SU-DHL-6 (cell line): ENCODE results near the gene FBXW8.

ENCODE experiments used
- H2AFZ ChIP-seq: fragments of 200-600 bp; sonication (generic); 2 replicates; pipeline ENCODE4 v1.6.1; 2014; ENCODE audit warnings: low read depth, mild to moderate bottlenecking, moderate library complexity, mixed read lengths, antibody characterized with exemption, low read length; ENCODE audit not compliant: severe bottlenecking
- H3F3A ChIP-seq: fragments of 200-600 bp; shearing (Covaris generic); 2 replicates; pipeline ENCODE4 v1.6.0; 2016; ENCODE audit warnings: antibody characterized with exemption, mild to moderate bottlenecking; ENCODE audit not compliant: insufficient read depth
- H3K27ac ChIP-seq: fragments of 200-600 bp; sonication (generic); 2 replicates; pipeline ENCODE4 v1.5.1; 2016; ENCODE audit warnings: low read depth, mild to moderate bottlenecking, low read length, moderate library complexity, mixed read lengths
- H3K27me3 ChIP-seq: fragments of 200-600 bp; sonication (generic), shearing (Covaris generic); 2 replicates; pipeline ENCODE4 v1.6.0; 2014; ENCODE audit warnings: mild to moderate bottlenecking, low read length
- H3K36me3 ChIP-seq: fragments of 200-600 bp; sonication (generic); 2 replicates; pipeline ENCODE4 v1.6.1; 2014; ENCODE audit warnings: mild to moderate bottlenecking, low read length, mixed read lengths
- H3K4me2 ChIP-seq: fragments of 300-600, 200-600 bp; shearing (Covaris generic), sonication (generic); 2 replicates; pipeline ENCODE4 v1.6.0; 2014; ENCODE audit warnings: low read length, low read depth, mild to moderate bottlenecking; ENCODE audit not compliant: poor library complexity, severe bottlenecking
- H3K4me3 ChIP-seq: fragments of 200-600 bp; sonication (generic); 2 replicates; pipeline ENCODE4 v1.5.1; 2014; ENCODE audit warnings: antibody characterized with exemption, low read length, mild to moderate bottlenecking, mixed read lengths; ENCODE audit not compliant: insufficient read depth, poor library complexity, severe bottlenecking
- H3K79me2 ChIP-seq: fragments of 200-600 bp; sonication (generic); 2 replicates; pipeline ENCODE4 v1.6.1; 2014; ENCODE audit warnings: mild to moderate bottlenecking, low read length, moderate library complexity; ENCODE audit not compliant: insufficient read depth
- H3K9ac ChIP-seq: fragments of 200-600 bp; sonication (generic); 2 replicates; pipeline ENCODE4 v1.7.0; 2014; ENCODE audit warnings: mild to moderate bottlenecking, low read length
- H3K9me2 ChIP-seq: fragments of 200-600 bp; sonication (generic); replicated peaks from 2 replicates; pipeline ENCODE4 v1.6.1; 2014; ENCODE audit warnings: low read length; ENCODE audit not compliant: insufficient read depth
- H3K9me3 ChIP-seq: fragments of 200-600 bp; sonication (generic); 2 replicates; pipeline ENCODE4 v1.6.1; 2014; ENCODE audit warnings: low read length, mixed read lengths; ENCODE audit not compliant: insufficient read depth
- H4K20me1 ChIP-seq: fragments of 200-600 bp; sonication (generic); 2 replicates; pipeline ENCODE4 v1.6.1; 2014; ENCODE audit warnings: low read depth, mild to moderate bottlenecking, antibody characterized with exemption, low read length, moderate library complexity, mixed read lengths
- EZH2phosphoT487 ChIP-seq: fragments of 200-600 bp; sonication (generic), shearing (Covaris generic); conservative IDR thresholded peaks from 2 replicates; pipeline ENCODE4 v1.6.1; 2018; ENCODE audit warnings: mild to moderate bottlenecking, antibody characterized with exemption, low read length, moderate library complexity, mixed read lengths
- TF ChIP-seq, protein P1 (sequence below): fragments of 200-600 bp; sonication (generic); IDR thresholded peaks from one replicate; pipeline ENCODE4 v1.5.1; 2017; ENCODE audit warnings: antibody characterized with exemption, mild to moderate bottlenecking, low read length, moderate library complexity; ENCODE audit not compliant: insufficient read depth, poor library complexity, severe bottlenecking

FBXW8 gene

DNA sequence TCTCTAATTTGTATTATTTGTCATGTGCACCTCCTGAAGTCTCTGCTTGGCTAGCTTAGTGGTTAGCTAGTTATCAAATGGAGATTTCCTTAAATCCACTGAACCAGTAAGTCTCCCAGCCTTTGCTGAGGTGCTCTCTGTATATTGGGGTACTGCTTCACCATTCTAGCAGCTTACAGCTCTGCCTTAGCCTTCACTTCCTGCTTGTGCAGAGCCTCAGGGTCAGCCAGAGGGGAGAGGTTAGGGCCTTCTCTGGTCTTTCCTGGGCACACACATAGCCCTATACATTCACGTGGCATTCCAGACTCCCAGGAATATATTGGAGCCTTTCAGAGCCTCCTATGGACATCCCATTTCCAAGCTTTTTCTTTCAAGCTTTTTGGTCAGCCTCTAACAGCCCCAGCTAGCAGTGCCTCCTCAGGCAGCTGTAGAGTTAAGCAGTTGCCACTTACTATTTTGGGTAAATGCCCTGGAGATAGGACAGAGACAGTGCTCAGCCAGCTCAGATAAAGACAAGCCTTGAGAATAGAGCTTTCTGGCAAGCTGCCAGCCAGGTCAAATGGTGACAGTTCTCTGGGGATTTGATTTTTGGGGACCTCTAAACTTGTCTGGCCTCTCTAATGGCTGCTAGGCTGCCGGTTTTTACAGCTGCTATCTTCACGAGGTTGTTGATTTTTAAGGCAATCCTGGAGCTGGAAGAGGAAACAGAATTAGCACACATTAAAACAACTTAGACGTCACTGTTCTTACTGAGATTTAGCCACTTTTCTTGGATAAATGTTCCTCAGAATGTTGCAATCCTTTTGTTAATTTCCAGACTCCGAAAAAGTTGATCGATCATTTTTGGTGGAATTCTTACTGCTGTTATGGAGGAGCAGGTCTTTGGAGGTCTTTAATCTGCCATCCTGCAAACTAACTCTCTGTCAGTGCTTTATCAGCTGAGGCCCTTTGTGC lies 32.9 kb downstream of the FBXW8 start:
- H3K27ac ChIP-seq, result no peak overlapping the region
- H3K4me3 ChIP-seq, result no peak overlapping the region
- peaks cover 6% of the 10 kb centered on the region; the same call in 1 of the 2 replicates for H3K9me3 ChIP-seq
- TF ChIP-seq EZH2phosphoT487, result no peak
- TF ChIP-seq, protein P1, sequence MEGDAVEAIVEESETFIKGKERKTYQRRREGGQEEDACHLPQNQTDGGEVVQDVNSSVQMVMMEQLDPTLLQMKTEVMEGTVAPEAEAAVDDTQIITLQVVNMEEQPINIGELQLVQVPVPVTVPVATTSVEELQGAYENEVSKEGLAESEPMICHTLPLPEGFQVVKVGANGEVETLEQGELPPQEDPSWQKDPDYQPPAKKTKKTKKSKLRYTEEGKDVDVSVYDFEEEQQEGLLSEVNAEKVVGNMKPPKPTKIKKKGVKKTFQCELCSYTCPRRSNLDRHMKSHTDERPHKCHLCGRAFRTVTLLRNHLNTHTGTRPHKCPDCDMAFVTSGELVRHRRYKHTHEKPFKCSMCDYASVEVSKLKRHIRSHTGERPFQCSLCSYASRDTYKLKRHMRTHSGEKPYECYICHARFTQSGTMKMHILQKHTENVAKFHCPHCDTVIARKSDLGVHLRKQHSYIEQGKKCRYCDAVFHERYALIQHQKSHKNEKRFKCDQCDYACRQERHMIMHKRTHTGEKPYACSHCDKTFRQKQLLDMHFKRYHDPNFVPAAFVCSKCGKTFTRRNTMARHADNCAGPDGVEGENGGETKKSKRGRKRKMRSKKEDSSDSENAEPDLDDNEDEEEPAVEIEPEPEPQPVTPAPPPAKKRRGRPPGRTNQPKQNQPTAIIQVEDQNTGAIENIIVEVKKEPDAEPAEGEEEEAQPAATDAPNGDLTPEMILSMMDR, result no peak
- no peaks in the 10 kb centered on the region for H3K27me3 ChIP-seq
- no peaks in the 10 kb centered on the region for H4K20me1 ChIP-seq
- H3K9me2 ChIP-seq, result no peaks in the 10 kb centered on the region
- no peak overlapping the region for H3K4me2 ChIP-seq
- H3K36me3 ChIP-seq, result peaks cover 11% of the 10 kb centered on the region
- no peak overlapping the region for H2AFZ ChIP-seq
- no peak overlapping the region for H3K9ac ChIP-seq
- peaks cover 8% of the 10 kb centered on the region; the same call in 1 of the 2 replicates for H3K79me2 ChIP-seq
- no peaks in the 10 kb centered on the region; the same call in 1 of the 2 replicates for H3F3A ChIP-seq

DNA sequence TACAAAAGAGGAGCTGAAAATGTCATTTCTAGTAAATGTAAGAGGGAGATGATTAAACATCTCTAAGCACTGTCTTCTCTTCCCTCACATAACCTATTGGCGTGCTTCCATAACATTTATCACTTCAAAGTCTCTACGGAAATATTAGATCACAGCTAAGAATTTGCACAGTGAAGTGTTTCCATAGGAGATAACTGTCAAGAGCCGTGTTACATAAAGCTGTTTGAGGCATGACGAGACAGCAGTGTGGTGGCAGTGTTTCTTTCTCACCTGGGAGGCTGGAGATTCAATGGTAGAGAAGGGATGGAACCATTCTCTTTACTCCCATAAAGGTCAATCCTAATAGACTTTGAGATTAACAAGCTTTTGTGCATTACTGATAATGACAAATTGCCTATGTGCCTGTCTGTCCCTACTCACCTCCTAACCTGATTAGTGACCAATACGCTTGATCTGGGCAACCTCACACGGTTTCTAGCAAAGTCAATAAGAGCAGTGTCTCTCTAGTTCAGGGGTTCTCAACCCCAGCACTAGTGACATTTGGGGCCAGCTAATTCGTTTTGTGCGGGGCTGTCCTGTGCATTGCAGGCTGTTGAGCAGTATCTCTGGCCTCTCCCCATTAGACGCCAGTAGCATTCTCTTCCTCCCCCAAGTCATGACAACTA lies 35.3 kb downstream of the FBXW8 start:
- peaks cover 11% of the 10 kb centered on the region for H3K36me3 ChIP-seq
- no peak overlapping the region for H3K9ac ChIP-seq
- no peaks in the 10 kb centered on the region for H3K27me3 ChIP-seq
- TF ChIP-seq, protein P1, result no peak
- no peak for TF ChIP-seq EZH2phosphoT487
- H4K20me1 ChIP-seq, result no peaks in the 10 kb centered on the region
- no peaks in the 10 kb centered on the region for H3F3A ChIP-seq
- H3K4me3 ChIP-seq, result no peak overlapping the region
- H3K27ac ChIP-seq, result no peak overlapping the region
- peaks cover 6% of the 10 kb centered on the region; the same call in 1 of the 2 replicates for H3K9me3 ChIP-seq
- H3K9me2 ChIP-seq, result no peaks in the 10 kb centered on the region
- no peak overlapping the region for H2AFZ ChIP-seq
- H3K4me2 ChIP-seq, result no peak overlapping the region
- peaks cover 8% of the 10 kb centered on the region; the same call in 1 of the 2 replicates for H3K79me2 ChIP-seq

DNA sequence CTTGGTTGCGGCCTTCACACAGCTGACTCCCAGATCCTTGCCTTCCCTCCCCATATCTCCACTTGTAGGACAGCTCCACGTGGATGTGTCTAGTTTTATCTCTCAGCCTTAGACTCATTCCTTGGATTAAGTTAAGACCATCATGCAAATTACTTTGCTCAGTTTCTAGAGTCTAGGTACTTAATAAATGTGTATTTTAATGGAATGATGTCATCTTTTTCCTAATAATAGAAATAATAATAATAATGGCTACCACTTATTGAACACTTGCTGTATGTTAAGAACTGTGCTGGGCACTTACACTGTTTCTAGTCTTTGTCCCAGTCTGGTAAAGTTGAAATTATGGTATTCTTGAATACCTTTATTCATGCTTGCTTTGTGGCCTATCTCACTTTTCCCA lies 37.5 kb downstream of the FBXW8 start:
- H3K4me3 ChIP-seq, result no peak overlapping the region
- H3K9ac ChIP-seq, result no peak overlapping the region
- H3K27ac ChIP-seq, result no peak overlapping the region
- H3K36me3 ChIP-seq, result peaks cover 6% of the 10 kb centered on the region
- no peaks in the 10 kb centered on the region for H4K20me1 ChIP-seq
- no peak overlapping the region for H3K4me2 ChIP-seq
- H3K79me2 ChIP-seq, result peaks cover 4% of the 10 kb centered on the region; the same call in 1 of the 2 replicates
- no peaks in the 10 kb centered on the region for H3F3A ChIP-seq
- no peak overlapping the region for H2AFZ ChIP-seq
- TF ChIP-seq EZH2phosphoT487, result no peak
- TF ChIP-seq, protein P1, result no peak
- no peaks in the 10 kb centered on the region for H3K27me3 ChIP-seq
- H3K9me2 ChIP-seq, result no peaks in the 10 kb centered on the region
- H3K9me3 ChIP-seq, result peaks cover 1% of the 10 kb centered on the region; the same call in 1 of the 2 replicates
